ENCODE measurements around the gene DAG1.

DAG1 gene

DNA sequence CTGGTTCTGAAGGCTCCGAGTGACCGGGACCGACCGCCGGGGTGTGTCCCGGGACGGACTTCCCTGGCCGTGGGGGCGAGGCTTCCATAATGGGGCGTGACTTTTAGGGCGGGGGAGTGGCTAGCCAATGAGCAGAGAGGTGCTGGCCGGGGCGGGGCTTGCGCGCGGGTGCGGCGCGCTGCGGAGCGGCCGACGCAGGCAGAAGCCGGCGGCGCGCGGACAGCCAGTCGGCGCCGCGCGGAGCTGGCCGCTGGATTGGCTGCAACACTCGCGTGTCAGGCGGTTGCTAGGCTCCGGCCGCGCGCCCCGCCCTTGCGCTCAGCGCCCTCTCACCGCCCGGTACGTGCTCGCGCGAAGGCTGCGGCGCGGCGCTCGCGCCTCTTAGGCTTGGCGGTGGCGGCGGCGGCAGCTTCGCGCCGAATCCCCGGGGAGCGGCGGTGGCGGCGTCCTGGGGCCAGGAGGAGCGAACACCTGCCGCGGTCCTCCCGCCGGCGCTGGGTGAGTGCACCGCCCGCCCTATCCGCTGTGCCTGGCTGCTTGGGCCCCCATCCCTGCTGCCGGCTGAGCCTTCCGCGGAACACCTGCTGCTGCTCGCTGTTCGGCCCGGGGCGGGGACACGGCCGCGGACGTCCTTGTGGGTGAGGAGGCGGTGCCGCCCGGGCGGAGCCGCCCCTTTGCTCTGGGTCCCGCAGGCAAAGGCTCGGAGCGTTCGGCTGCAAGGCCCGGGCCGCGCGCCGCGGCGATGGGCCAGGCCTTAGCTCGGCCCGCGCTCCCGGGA, at the start of gene DAG1:
Gene DAG1, plus strand, starts transcription at position 332 of the 778 bp plus-strand sequence. CDS start 40,268 bp downstream, outside the sequence.
- Histone ChIP-seq H3K27ac (ENCODE audit: low read length) (peak within 1 kb of the TSS; percentile 99), H3K4me3 (ENCODE audit: low read depth in 1 of 2, low read length in 2 of 2) (peak within 1 kb of the TSS; percentile 85 to 94), H3K27me3 (ENCODE audit: low read depth, low read length) (no peaks in the 10 kb centered on the region), H3K4me1 (ENCODE audit: control insufficient read depth in 1 of 2, insufficient read depth in 2 of 2, low read length in 2 of 2) (peaks cover 21 to 23% of the 10 kb centered on the region in 2 donors), H3K9me3 (ENCODE audit: control insufficient read depth in 1 of 2, low read length in 2 of 2) (no peaks in the 10 kb centered on the region), H3K36me3 (ENCODE audit: control insufficient read depth in 1 of 2, insufficient read depth in 2 of 2, low read length in 2 of 2) (peaks cover 0 to 4% of the 10 kb centered on the region in 2 donors)

DNA sequence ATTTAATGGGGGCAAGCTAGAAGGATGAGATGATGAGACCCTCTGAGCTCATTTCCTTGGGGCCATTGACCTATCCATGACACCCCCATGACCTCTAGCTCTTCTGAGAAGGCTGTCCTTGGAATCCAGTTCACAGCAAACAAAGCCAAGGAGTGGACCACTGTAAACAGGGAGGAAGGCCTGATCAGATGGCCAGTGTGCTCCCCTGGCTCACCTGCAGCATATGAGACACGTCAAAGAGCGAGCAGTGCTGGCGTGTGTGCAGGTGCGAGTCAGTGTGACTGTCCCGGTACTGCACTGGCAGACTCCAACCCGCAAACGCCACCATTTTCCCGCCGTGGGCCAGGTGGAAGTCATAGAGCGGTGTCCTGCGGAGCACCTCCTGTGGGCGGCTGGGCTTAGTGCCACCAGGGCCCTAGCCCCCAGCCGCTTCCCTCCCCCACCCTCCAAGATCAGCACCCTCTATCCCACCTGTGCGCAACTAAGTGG, 48.1 kb upstream of the DAG1 start:
- Histone ChIP-seq H3K36me3 (ENCODE audit: control insufficient read depth in 1 of 2, insufficient read depth in 2 of 2, low read length in 2 of 2) (peaks cover 9 to 43% of the 10 kb centered on the region in 2 donors), H3K27me3 (ENCODE audit: low read depth, low read length) (no peaks in the 10 kb centered on the region), H3K4me1 (ENCODE audit: control insufficient read depth in 1 of 2, insufficient read depth in 2 of 2, low read length in 2 of 2) (peaks cover 12 to 22% of the 10 kb centered on the region in 2 donors), H3K27ac (ENCODE audit: low read length) (peak overlapping the region; percentile 60), H3K9me3 (ENCODE audit: control insufficient read depth in 1 of 2, low read length in 2 of 2) (no peaks in the 10 kb centered on the region), H3K4me3 (ENCODE audit: low read depth in 1 of 2, low read length in 2 of 2) (peak overlapping the region; percentile 63 to 69)

DNA sequence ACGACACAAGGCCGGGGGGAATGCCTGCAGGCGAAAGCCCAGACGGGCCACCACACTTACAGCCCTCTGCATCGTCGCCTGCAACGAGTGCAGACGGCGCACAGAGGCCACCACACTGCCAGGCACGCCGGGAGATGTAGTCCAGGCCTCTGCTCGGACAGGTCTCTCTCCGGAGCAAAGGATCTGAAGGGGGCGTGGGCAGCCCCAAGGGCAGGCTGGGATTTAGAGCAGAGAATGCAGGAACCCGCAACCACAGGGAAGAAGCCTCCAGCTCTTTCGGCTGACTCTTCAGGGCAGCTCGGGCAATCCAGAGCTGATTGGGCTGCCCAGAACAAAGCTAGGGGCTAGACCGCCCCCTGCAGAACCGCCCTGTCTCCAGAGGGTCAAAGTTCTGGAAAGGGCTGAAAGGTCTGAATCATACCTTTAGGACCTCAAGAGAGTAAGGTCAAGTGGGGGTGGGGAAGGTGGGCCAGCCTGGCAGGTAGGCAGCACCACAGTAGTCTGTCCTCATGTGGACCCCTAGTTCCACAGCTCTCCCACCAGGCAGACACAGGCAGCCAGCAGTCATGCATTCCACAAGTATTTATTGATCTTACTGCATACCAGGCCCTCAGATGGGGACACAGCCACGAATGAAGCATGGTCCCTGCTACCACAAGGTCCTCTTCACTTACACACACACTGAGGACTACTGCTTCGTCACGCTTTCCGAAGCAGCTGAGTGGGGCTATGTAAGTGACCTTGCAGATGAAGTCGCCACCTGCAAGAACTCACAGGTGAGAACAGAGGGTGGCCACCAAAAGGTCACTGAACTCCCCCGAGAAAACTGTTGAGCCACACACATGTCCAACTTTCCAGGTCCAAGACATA, 47.5 kb upstream of the DAG1 start, which contains the start of gene AMT:
Gene AMT, minus strand, starts transcription at position 95 of the 870 bp plus-strand sequence. Its CDS starts 23 bp downstream, at position 72.
- Histone ChIP-seq H3K4me3 (ENCODE audit: low read depth in 1 of 2, low read length in 2 of 2) (peak within 1 kb of the TSS; percentile 63 to 69), H3K36me3 (ENCODE audit: control insufficient read depth in 1 of 2, insufficient read depth in 2 of 2, low read length in 2 of 2) (peaks cover 9 to 36% of the 10 kb centered on the region in 2 donors), H3K27me3 (ENCODE audit: low read depth, low read length) (no peaks in the 10 kb centered on the region), H3K4me1 (ENCODE audit: control insufficient read depth in 1 of 2, insufficient read depth in 2 of 2, low read length in 2 of 2) (peaks cover 12 to 19% of the 10 kb centered on the region in 2 donors), H3K27ac (ENCODE audit: low read length) (peak within 1 kb of the TSS; percentile 60), H3K9me3 (ENCODE audit: control insufficient read depth in 1 of 2, low read length in 2 of 2) (no peaks in the 10 kb centered on the region)

DNA sequence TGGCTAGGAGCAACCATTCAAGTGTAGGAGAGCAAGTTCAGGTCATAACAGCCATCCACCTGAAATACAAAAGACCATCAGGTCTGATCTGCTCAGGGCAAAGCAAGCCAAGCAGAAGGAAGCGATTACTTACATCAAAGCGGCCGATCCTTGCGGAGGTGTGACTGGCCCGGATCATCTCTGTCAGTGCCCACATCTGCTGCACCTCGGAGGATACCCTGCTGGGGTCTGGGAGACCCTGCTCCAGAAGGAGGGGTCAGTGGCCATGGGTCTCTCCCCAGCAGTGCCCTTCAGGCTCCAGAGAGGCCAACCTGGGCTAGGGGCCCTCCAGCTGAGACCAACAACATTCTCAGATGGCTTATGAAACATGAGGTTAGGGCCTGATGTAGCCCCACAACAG, 45.3 kb upstream of the DAG1 start:
- H3K4me3 ChIP-seq (ENCODE audit: low read depth in 1 of 2, low read length in 2 of 2): no peak overlapping the region
- H3K27me3 ChIP-seq (ENCODE audit: low read depth, low read length): no peaks in the 10 kb centered on the region
- peaks cover 12 to 23% of the 10 kb centered on the region in 2 donors for H3K4me1 ChIP-seq (ENCODE audit: control insufficient read depth in 1 of 2, insufficient read depth in 2 of 2, low read length in 2 of 2)
- no peak overlapping the region for H3K27ac ChIP-seq (ENCODE audit: low read length)
- H3K9me3 ChIP-seq (ENCODE audit: control insufficient read depth in 1 of 2, low read length in 2 of 2): no peaks in the 10 kb centered on the region
- H3K36me3 ChIP-seq (ENCODE audit: control insufficient read depth in 1 of 2, insufficient read depth in 2 of 2, low read length in 2 of 2): peaks cover 9 to 31% of the 10 kb centered on the region in 2 donors

DNA sequence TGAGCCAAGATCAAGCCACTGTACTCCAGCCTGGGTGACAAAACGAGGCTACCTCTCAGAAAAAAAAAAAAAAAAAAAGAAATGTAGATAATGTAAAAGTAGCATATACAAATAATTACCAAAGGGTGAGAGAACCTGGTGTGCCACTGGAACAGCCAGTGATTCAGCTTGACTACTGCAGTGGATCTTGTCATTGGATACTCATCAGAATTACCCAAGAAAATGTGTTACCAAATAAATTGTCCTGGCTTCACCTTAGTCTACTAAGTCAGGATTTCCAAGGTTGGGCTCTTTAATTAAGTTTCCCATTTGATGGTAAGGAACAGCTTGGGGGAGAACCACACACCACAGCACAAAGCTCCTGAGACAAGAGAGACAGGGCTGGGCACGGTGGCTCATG, 42.5 kb upstream of the DAG1 start:
- Histone ChIP-seq H3K36me3 (ENCODE audit: control insufficient read depth in 1 of 2, insufficient read depth in 2 of 2, low read length in 2 of 2) (peaks cover 9 to 22% of the 10 kb centered on the region in 2 donors), H3K9me3 (ENCODE audit: control insufficient read depth in 1 of 2, low read length in 2 of 2) (no peaks in the 10 kb centered on the region)

DNA sequence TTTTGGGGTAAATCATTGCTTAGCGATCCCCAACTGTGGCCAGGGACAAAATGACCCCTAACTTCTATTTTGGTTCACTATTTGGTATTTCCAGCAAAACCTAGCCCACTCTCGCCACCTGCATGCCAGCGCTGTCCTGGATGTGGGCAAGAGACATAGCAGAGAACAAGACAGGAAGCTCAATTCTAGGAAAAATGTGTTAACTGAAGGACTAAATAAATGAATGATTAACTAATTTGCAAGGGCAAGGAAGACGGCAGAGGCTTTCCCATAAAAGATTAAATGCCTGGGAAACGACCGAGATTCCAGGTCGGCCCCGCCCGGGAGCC, 41.4 kb upstream of the DAG1 start:
- H3K4me1 ChIP-seq (ENCODE audit: control insufficient read depth in 1 of 2, insufficient read depth in 2 of 2, low read length in 2 of 2): peaks cover 0 to 4% of the 10 kb centered on the region in 2 donors
- no peaks in the 10 kb centered on the region for H3K9me3 ChIP-seq (ENCODE audit: control insufficient read depth in 1 of 2, low read length in 2 of 2)
- H3K27me3 ChIP-seq (ENCODE audit: low read depth, low read length): no peaks in the 10 kb centered on the region
- peak overlapping the region; percentile 72 to 85 for H3K4me3 ChIP-seq (ENCODE audit: low read depth in 1 of 2, low read length in 2 of 2)
- peaks cover 9 to 22% of the 10 kb centered on the region in 2 donors for H3K36me3 ChIP-seq (ENCODE audit: control insufficient read depth in 1 of 2, insufficient read depth in 2 of 2, low read length in 2 of 2)
- peak overlapping the region; percentile 77 for H3K27ac ChIP-seq (ENCODE audit: low read length)

More for the DNA sequence above, 42.5 kb upstream of the DAG1 start:
- Histone ChIP-seq H3K27me3 (ENCODE audit: low read depth, low read length) (no peaks in the 10 kb centered on the region), H3K27ac (ENCODE audit: low read length) (no peak overlapping the region), H3K4me3 (ENCODE audit: low read depth in 1 of 2, low read length in 2 of 2) (no peak overlapping the region), H3K4me1 (ENCODE audit: control insufficient read depth in 1 of 2, insufficient read depth in 2 of 2, low read length in 2 of 2) (peaks cover 2 to 10% of the 10 kb centered on the region in 2 donors)

DNA sequence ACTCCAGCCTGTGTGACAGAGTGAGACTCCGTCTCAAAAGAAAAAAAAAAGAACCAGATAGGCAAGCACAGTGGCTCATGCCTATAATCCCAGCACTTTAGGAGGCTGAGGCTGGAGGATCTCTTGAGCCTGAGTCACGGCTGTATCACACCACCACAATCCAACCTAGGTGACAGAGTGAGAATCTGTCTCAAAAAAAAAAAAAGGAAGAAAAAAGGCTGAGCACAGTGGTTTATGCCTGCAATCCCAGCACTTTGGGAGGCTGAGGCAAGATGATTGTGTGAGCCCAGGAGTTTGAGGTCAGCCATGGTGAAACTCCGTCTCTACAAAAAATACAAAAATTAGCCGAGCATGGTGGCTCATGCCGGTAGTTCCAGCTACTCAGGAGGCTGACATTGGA, 35.3 kb upstream of the DAG1 start:
- Histone ChIP-seq H3K36me3 (ENCODE audit: control insufficient read depth in 1 of 2, insufficient read depth in 2 of 2, low read length in 2 of 2) (no peaks in the 10 kb centered on the region), H3K4me1 (ENCODE audit: control insufficient read depth in 1 of 2, insufficient read depth in 2 of 2, low read length in 2 of 2) (no peaks in the 10 kb centered on the region), H3K27ac (ENCODE audit: low read length) (no peak overlapping the region), H3K4me3 (ENCODE audit: low read depth in 1 of 2, low read length in 2 of 2) (no peak overlapping the region), H3K27me3 (ENCODE audit: low read depth, low read length) (no peaks in the 10 kb centered on the region), H3K9me3 (ENCODE audit: control insufficient read depth in 1 of 2, low read length in 2 of 2) (no peaks in the 10 kb centered on the region)

DNA sequence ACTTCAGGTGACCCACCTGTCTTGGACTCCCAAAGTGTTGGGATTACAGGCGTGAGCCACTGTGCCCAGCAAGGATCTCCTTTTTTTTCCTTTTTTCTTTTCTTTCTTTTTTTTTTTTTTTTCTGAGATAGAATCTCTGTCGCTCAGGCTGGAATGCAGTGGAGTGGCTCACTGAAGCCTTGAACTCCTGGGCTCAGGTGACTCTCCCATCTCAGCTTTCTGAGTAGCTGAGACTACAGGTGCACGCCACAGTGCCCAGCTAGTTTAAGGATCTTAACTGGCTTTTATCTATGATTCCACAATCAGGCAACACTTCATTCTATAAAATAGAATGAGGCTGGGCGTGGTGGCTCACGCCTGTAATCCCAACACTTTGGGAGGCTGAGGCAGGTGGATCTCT, 24.7 kb upstream of the DAG1 start:
- Histone ChIP-seq H3K36me3 (ENCODE audit: control insufficient read depth in 1 of 2, insufficient read depth in 2 of 2, low read length in 2 of 2) (no peaks in the 10 kb centered on the region), H3K4me1 (ENCODE audit: control insufficient read depth in 1 of 2, insufficient read depth in 2 of 2, low read length in 2 of 2) (peaks cover 0 to 11% of the 10 kb centered on the region in 2 donors), H3K9me3 (ENCODE audit: control insufficient read depth in 1 of 2, low read length in 2 of 2) (no peaks in the 10 kb centered on the region), H3K4me3 (ENCODE audit: low read depth in 1 of 2, low read length in 2 of 2) (no peak overlapping the region), H3K27me3 (ENCODE audit: low read depth, low read length) (no peaks in the 10 kb centered on the region), H3K27ac (ENCODE audit: low read length) (no peak overlapping the region)

DNA sequence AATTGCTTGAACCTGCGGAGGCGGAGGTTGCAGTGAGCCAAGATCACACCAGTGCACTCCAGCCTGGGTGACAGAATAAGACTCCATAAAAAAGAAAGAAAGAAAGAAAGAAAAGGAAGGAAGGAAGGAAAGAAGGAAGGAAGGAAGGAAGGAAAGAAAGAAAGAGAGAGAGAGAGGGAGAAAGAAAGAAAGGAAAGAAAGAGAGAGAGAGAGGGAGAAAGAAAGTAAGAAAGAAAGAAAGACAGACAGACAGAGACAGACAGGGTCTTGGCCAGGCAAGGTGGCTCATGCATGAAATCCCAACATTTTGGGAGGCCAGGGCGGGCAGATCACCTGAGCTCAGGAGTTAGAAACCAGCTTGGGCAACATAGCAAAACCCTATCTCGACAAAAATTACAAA, 16.4 kb upstream of the DAG1 start:
- Histone ChIP-seq H3K4me1 (ENCODE audit: control insufficient read depth in 1 of 2, insufficient read depth in 2 of 2, low read length in 2 of 2) (peaks cover 0 to 4% of the 10 kb centered on the region in 2 donors), H3K9me3 (ENCODE audit: control insufficient read depth in 1 of 2, low read length in 2 of 2) (no peaks in the 10 kb centered on the region), H3K4me3 (ENCODE audit: low read depth in 1 of 2, low read length in 2 of 2) (no peak overlapping the region)

DNA sequence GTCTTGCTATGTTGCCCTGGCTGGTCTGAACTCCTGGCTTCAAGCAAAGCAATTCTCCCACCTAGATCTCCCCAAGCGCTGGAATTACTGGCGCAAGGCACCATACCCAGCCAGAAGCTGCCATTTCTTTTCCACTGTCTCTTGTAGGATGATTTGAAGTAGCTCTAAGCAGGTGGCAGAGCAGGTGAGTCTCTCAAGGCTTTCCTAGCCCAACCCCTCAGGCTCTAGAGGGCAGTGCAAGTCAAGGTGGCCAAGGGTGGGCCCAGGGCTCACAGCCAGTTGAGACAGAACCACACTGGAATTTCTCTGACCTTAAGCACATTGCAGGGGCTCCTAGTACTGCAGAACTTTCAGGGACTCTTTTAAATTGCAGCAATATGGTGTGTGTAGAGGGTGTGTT, 15.6 kb upstream of the DAG1 start:
- Histone ChIP-seq H3K36me3 (ENCODE audit: control insufficient read depth in 1 of 2, insufficient read depth in 2 of 2, low read length in 2 of 2) (no peaks in the 10 kb centered on the region), H3K4me1 (ENCODE audit: control insufficient read depth in 1 of 2, insufficient read depth in 2 of 2, low read length in 2 of 2) (peaks cover 0 to 4% of the 10 kb centered on the region in 2 donors), H3K27ac (ENCODE audit: low read length) (no peak overlapping the region), H3K4me3 (ENCODE audit: low read depth in 1 of 2, low read length in 2 of 2) (no peak overlapping the region), H3K27me3 (ENCODE audit: low read depth, low read length) (no peaks in the 10 kb centered on the region), H3K9me3 (ENCODE audit: control insufficient read depth in 1 of 2, low read length in 2 of 2) (no peaks in the 10 kb centered on the region)

More for the DNA sequence above, 16.4 kb upstream of the DAG1 start:
- H3K27ac ChIP-seq (ENCODE audit: low read length): no peak overlapping the region
- no peaks in the 10 kb centered on the region for H3K36me3 ChIP-seq (ENCODE audit: control insufficient read depth in 1 of 2, insufficient read depth in 2 of 2, low read length in 2 of 2)
- H3K27me3 ChIP-seq (ENCODE audit: low read depth, low read length): no peaks in the 10 kb centered on the region
